Central memory CD4-positive, alpha-beta T cell (primary cell): ENCODE measurements around the gene RORB.

Experiments
- DNase-seq: peaks from one replicate; pipeline ENCODE4 v3.0.0; 2022

The RORB gene

DNA sequence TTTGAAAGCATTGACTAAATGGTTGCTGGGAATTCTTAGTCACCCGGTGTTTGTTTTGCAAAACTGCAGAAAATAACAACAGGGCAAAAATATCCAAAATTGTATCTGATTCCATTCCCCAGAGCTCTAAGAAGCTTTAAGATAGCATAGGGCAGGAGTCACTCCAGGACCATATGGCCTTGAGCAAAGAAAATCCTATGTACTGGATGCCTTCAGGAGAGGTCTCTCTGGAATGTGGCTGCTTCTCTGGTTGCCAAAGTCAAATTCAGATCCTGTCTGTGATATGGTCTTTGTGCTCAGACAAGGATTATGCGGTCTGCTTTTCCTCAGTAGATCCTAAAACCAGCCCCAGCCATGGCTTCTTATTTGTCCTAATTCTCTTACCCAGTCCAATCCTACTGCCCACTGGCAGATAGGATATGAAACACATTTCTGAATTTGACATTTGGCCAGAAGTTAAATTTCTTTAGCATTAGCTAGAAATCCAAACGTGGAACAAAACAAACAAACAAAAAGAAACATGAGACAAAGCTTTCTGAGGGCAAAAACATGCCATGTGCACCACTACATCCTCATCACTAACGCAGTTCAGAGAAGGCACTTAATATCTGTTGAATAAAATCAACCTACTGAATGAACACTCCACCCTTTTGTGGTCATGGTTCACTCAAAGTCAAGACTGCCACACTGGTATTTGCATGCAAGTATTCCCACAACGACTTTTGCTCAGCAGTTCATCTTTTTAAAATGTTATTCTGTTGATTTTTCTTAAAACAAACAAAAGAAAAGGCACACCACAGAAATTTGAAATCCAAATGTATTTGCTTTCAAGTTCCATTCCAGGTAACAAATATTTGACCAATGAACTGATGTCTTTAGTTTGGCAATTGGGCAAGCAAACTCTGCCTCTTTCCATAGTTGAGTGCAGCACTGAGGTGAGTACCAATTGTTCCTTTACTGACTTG lies 224.8 kb downstream of the RORB start:
- no peak for DNase-seq

GRCh38 chr9:74724317-74724716 lies 227.2 kb downstream of the RORB start:
- DNase-seq = no peak

- no peak for DNase-seq
These were observed 229.4 kb downstream of the RORB start for GRCh38 chr9:74726581-74726980.

DNA sequence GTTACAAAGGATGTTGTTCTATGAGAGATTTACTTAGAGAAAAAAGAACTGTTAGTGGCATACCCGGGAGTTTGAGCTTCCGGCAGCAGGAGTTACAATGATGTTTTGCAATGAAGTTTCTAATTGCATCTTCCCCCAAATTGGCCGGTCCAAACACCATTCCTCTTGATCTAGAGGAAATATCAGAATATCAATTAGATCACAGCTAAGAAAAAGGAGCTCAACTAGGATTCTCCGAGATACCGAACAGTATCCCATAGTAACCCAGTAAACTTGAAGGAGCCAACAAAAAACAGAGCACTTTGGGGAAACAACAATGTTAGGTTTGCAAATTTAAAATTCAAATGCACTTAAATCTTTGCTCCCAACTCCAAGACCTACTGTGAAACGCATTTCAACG lies 231.0 kb downstream of the RORB start:
- no peak for DNase-seq

DNA sequence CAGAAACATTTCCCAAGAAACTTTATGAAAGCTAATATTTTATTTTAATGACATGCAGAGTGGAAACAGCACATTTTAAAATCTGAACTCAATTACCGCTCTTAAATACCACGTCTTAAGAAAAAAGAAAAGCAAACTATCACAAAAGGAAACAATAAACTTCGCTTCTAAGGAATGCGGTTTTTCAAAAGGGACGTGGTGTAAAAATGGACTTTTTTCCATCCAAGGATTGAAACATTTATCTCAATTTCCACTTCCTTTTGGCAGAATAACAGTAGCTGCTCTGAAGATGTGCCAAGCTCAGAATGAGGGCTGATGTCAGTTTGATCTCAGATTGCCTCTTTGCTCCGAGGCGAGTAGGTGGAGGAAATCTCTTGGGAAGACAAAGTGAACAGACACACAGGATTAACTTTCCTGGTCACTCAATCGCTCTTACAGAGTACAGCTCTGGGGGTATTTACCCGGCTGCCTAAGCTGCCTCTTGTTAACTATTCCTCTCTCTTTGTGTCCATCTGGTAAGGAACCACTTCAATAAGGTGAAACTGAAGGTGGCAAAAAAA lies 232.1 kb downstream of the RORB start:
- DNase-seq = no peak

GRCh38 chr9:74735761-74736160 lies 238.6 kb downstream of the RORB start:
- no peak for DNase-seq

DNA sequence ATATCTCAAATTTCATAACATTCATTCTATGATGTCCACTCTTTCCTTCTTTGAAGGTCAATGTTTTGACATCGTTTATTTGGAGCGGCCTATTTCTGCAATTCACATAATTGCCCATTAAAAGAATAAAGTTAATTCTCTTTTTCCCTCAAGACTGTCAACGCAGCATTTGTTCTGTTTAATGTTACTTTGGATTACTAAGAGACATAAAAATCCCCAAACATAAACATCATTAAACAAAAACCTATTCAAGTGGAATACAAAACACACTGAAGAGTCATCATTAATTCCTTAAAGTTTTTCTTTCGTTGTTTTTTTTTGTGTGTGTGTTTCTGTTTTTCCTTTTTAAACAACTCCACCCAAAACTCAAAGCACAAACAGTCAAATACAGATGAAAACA lies 239.5 kb downstream of the RORB start:
- DNase-seq = no peak

DNA sequence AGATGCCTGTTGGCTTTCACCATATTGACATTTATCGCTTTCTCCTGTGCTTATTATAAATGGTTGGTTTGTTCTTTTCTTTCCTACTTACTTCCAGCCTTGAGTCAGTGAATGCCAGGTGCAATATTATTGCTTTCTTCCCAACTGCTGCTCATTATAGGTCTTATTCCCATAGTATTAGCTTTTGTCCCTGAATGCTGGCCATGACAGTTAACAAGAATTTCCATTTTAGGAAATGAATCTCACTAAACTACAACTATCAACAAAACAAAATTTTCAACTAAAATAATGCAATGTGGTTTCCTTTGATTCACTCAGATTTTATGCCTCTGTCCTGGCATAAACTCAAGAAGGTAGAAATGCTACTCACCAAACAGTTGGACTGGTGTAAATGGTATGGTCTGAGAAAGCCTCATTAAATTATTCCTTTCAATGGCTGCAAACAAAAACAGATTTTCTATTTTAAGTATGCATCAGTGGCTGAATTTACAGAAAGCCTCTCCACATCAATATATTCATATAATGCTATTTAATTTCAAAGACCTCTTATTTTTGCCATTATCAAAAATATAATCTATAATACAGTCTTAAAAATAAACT lies 245.2 kb downstream of the RORB start:
- DNase-seq = no peak
